ENCODE results near the gene LIX1.

DNA sequence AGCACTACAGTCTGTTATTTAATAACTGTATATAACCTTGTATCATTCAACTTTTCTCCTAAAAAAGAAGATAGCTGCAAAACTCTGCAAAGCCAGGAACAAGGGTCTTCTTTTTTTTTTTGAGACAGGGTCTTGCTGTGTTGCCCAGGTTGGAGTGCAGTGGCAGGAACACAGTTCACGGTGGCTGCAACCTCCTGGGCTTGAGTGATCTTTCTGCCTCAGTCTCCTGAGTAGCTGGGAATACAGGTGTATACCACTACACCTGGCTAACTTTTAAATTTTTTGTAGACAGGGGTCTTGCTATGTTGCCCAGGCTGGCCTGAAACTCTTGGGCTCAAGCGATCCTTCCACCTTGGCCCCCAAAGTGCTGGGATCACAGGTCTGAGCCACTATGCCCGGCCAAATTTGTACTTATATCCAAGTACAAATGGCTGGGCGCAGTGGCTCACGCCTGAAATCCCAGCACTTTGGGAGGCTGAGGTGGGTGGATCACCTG, 21.4 kb upstream of the LIX1 start:
- TF ChIP-seq POLR2AphosphoS5 (IDR thresholded peaks at IDR 0.05; ENCODE audit: low read depth, low read length) (no peak), POLR2A (IDR thresholded peaks at IDR 0.05; ENCODE audit: low read depth, low read length) (no peak)

Data from GM12892 (cell line).